Loucy (cell line): ENCODE data around the gene URI1.

ENCODE experiments used
- EZH2phosphoT487 ChIP-seq: fragments of 200-600 bp; IDR thresholded peaks from 2 replicates; pipeline ENCODE4 v1.6.1; 2018; ENCODE audit warnings: antibody characterized with exemption, mild to moderate bottlenecking, moderate library complexity, borderline replicate concordance
- TF ChIP-seq, protein P1 (sequence below): fragments of 200-600 bp; sonication (generic); conservative IDR thresholded peaks from 2 replicates; pipeline ENCODE4 v1.5.1; 2014; ENCODE audit warnings: mild to moderate bottlenecking, antibody characterized with exemption, low read length

- TF ChIP-seq, protein P1, sequence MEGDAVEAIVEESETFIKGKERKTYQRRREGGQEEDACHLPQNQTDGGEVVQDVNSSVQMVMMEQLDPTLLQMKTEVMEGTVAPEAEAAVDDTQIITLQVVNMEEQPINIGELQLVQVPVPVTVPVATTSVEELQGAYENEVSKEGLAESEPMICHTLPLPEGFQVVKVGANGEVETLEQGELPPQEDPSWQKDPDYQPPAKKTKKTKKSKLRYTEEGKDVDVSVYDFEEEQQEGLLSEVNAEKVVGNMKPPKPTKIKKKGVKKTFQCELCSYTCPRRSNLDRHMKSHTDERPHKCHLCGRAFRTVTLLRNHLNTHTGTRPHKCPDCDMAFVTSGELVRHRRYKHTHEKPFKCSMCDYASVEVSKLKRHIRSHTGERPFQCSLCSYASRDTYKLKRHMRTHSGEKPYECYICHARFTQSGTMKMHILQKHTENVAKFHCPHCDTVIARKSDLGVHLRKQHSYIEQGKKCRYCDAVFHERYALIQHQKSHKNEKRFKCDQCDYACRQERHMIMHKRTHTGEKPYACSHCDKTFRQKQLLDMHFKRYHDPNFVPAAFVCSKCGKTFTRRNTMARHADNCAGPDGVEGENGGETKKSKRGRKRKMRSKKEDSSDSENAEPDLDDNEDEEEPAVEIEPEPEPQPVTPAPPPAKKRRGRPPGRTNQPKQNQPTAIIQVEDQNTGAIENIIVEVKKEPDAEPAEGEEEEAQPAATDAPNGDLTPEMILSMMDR: no peak
- TF ChIP-seq EZH2phosphoT487: no peak
Observed at GRCh38 chr19:30036154-30037129, 94.4 kb downstream of the URI1 start.
